Inferior parietal cortex (tissue), 1 donor: ENCODE measurements around the gene IQGAP2.
"Not testable (repeated sequence)": the region's sequence is repeated elsewhere in the genome, so short reads cannot be mapped to it uniquely, and the experiment has no call there.

Experiments used
- DNase-seq: peaks from one replicate; pipeline ENCODE4 v3.0.0-alpha.2; 2016; ENCODE audit errors: extremely low spot score

Gene IQGAP2

GRCh38 chr5:76717222-76718083, 314.4 kb downstream of the IQGAP2 start:
- no peak for DNase-seq

GRCh38 chr5:76718381-76718832, 315.3 kb downstream of the IQGAP2 start:
- no peak for DNase-seq

- DNase-seq, result no peak
Measured at GRCh38 chr5:76718880-76719279, 315.8 kb downstream of the IQGAP2 start.

- no peak for DNase-seq
Measured at GRCh38 chr5:76720988-76721569, 318.0 kb downstream of the IQGAP2 start.

GRCh38 chr5:76723266-76723665, 320.2 kb downstream of the IQGAP2 start:
- no peak for DNase-seq

- no peak for DNase-seq
Measured at GRCh38 chr5:76723906-76724305, 320.8 kb downstream of the IQGAP2 start.

GRCh38 chr5:76724871-76725270, 321.8 kb downstream of the IQGAP2 start:
- DNase-seq, result no peak

GRCh38 chr5:76728965-76729364, 325.9 kb downstream of the IQGAP2 start:
- no peak for DNase-seq

GRCh38 chr5:76729373-76730290, 326.5 kb downstream of the IQGAP2 start:
- no peak for DNase-seq

- no peak for DNase-seq
Measured at GRCh38 chr5:76732405-76733048, 329.4 kb downstream of the IQGAP2 start.

GRCh38 chr5:76733049-76733417, 329.9 kb downstream of the IQGAP2 start:
- DNase-seq, result no peak

GRCh38 chr5:76735762-76736545, 332.9 kb downstream of the IQGAP2 start:
- DNase-seq, result no peak

GRCh38 chr5:76736679-76737556, 333.8 kb downstream of the IQGAP2 start:
- no peak for DNase-seq

- DNase-seq, result no peak
Measured at GRCh38 chr5:76737846-76738245, 334.8 kb downstream of the IQGAP2 start.

- DNase-seq, result not testable (repeated sequence)
Measured at GRCh38 chr5:76741506-76741905, 338.4 kb downstream of the IQGAP2 start.

- DNase-seq, result no peak
Measured at GRCh38 chr5:76742583-76742982, 339.5 kb downstream of the IQGAP2 start.

- DNase-seq, result no peak
Measured at GRCh38 chr5:76744632-76745031, 341.5 kb downstream of the IQGAP2 start.

GRCh38 chr5:76745670-76746069, 342.6 kb downstream of the IQGAP2 start:
- DNase-seq, result no peak

GRCh38 chr5:76746677-76747076, 343.6 kb downstream of the IQGAP2 start:
- no peak for DNase-seq

- no peak for DNase-seq
Measured at GRCh38 chr5:76747706-76748105, 344.6 kb downstream of the IQGAP2 start.
